Sciatic nerve (tissue), 2 donors: ENCODE results near the gene F13A1. TPM values are rescaled to one million over a fixed set of nuclear protein-coding genes. Genes with fewer than 3 reads are reported as not detected.
A peak's percentile ranks its signal among the peaks of the same experiment; 100 is the strongest.

Experiments used
- ATAC-seq: fragments of 200-7000 bp; cut with Tn5 transposase; one replicate; pipeline ENCODE4 v1.9.1; 2020; ENCODE audit warnings: mild to moderate bottlenecking, moderate library complexity
- DNase-seq: peaks from one replicate; pipeline ENCODE4 v3.0.0-alpha.2; 2020; ENCODE audit warnings: low spot score
- intact Hi-C: fragments of 100-400 bp; cut with DNase I; formaldehyde crosslinking; loops from one replicate; pipeline ENCODE4 v1.14.2; 2022
- total RNA-seq: library from RNA; stranded (reverse); fragmentation: NEBNext Ultra II Directional; extraction: Animal tissue kit (Norgen Biotek cat#: 25700); gene quantifications from one replicate; pipeline ENCODE4 v1.2.1, GENCODE V29; 2021
- donor health status: DM: no; HTN: no; CAD: no.
- donor health status: DM: no; HTN: no; CAD: no.

Gene F13A1
- total RNA-seq, 1 donor from 2014 or later, result 231 TPM

DNA sequence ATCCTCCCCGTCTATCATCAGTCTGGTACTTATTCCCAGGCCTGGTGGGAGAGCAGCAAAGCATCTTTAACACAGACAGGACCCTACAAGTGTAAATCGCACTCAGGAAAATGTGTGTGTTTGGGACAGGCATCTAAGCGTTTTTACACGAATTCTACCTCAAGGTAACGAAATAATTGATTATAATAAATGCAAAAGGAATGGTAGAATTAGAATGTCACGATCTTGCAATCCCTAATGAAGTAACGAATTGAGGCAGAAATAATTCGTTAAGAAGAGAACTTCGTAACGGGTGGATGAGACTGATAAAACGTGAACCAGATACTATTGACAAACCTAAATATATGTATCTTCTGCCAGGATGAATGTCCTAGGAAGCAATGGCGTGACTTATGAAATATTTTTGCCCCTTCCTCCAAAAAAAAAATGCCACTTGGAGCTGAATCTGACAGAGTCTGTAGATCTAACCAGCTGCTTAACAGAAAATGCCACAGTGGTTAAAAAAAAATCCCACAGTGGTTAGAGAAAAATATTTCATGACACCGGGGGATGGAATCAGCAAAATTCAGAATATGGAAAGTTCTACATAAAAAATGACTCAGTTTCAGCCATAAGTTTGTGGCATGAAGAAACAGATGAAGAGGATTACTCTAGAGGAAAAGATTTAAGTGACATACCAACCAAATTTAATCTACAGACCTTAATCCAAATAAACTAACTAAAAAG is 68.7 kb downstream of the F13A1 start:
- DNase-seq, result no peak
- intact Hi-C loops, result no loop called here

DNA sequence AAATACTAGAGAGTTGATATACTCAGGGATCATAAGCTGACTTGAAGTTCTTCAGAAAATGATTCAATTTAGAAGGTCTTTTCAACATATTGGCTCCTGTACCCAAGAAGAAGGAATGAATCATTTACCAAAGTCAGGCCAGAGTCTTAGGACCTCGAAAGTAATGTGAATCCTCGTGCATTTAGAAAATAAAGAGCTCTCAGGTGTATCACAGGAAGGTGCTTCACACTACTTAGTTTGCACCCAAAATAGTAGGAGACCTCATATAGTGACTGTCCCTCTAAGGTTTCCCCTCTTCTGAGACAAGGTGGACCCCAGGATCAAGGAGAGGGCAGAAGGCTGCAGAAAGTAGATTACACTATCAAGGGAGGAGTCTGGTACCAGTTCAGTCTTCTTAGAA is 71.8 kb downstream of the F13A1 start:
- ATAC-seq (no peak), DNase-seq (no peak)
- intact Hi-C loops, result no loop called here

More for the DNA sequence above, 68.7 kb downstream of the F13A1 start:
- no peak for ATAC-seq

DNA sequence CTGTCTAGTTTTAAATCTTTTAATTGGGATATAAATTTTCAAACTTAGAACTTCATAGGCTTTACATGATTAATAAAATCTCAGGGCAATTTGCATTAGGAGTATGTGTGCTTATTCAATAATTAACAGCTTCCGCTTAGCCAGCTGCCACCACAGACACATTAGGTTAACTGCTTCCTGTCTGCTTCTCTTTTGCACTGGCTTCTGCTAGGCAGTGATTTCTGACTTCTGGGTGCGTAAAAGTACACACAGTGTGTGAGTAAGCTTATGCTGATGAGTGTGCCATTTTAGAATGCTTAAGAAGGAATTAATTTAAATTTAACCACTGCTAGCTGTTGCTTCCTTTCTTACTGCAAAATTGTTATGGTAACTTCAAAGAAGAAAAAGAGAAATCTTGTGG is 73.9 kb downstream of the F13A1 start:
- no peak for DNase-seq
- intact Hi-C loops, result no loop called here
- no peak for ATAC-seq

DNA sequence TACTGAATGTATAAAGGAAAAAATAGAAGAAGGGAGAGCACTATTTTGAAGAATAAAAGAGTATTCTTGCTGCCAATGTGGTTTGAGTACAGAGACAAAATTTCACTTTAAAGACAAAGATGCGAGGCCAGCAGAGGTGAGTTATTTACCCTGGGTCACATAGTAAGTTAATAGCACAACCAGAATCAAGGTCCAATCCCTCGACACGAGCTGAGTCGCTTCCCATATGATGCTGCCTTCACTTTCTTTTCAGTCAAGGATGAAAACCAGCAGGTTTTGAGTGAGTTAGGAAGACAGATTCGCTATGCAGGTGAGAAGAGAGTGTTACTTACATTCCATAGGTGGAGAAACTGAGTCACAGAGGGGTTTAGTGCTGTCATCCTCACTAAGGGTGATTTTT is 75.8 kb downstream of the F13A1 start:
- no peak for DNase-seq
- no peak for ATAC-seq
- intact Hi-C loops, result no loop called here

DNA sequence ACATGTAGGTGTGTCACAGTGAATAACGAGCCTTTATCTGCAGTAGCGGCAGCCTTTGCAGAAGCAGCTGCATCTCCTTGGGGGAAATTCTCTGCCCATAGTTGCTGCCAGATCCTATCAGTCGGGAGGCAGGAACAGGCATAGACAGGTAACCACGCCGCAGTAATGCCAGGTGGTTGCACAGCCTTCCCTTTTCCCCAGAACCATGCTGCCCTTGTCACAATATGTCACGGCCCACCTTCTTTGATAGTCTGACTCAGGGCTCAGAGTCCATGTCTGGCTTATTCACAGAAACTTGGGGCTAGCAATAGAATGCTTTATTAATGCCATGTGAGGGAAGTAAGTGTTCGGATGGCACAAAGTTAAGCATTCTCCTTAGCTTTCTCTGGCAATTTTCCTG is 76.6 kb downstream of the F13A1 start:
- no peak for DNase-seq
- intact Hi-C loops, result no loop called here

DNA sequence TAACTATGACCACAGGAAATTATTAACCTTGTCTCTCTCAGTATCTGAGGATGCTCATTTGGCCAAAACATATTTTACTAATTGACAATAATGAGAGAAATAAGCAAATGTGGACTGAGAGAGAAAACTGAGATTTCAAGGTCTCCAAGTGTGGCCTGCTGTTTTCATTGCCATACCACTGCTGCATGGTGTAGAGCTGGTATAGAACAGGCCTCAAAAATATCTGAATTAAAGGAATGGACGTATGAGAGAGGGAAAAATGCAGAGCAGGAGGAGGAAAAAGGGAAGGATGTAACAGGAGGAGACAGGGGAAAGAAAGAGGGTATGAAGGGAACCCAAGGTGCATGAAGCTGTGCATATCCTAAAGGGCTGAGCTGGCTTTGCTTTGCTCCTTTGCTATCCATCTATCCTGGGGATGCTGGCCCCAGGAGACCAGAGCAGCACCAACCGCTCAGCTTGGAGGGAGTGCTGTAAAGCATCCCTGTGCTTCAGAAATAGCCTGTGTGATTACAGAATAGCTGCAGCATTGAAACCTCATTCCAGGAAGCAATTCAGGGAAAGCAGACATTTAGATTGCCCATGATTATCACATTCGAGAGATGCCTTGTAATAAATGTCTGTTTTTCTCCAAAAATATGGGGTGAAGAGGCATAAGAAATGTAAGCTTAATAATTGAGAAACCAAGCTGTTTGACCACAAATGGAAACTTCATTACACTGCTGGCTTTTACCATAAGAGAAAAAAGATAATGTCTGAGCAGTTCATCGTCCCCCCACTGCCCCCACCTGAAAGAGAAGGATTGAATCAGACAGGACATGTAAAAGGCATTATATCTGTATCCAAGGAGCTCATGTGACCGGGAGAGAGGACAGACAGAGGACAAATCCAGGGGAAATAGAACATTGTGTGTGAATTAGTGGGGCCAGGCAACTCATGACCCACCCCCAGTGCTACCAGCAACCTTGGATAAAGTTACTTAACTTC is 80.6 kb downstream of the F13A1 start:
- ATAC-seq (no peak), DNase-seq (no peak)
- intact Hi-C loops, result no loop called here

More for the DNA sequence above, 76.6 kb downstream of the F13A1 start:
- no peak for ATAC-seq

DNA sequence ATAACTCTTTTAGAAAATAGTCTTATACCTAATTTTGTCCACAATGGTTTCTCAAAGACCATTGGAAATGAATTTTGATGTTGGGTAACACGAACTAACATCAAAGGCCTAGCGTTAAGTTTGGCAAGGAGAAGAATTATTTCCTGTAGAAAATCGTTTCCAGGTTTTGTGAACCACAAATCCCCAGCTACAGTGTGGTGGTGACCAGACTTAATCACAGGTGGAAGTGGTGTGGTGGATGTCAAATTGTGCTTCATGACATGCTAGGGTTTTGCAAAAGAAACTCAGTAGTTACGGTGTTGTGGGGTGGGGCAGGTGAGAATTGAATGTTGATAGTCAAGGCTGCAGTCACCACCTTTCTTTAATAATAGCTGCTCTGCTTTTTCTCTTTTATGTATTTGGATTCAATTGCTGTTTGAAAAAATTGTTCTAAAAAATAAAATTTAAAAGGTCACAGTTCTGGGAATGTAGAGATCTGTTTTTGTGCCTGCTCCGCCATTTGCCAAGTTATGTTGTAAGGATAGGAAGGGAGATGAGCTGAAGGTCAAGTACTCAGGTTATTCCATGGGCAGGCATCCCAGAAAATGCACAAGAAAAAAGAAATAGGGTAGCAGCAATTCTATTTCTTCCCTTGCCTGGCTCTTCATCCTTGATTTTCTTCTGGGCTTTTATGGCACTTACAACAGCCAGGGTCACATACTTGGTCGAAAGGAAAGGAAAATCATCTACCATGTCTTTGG is 83.6 kb downstream of the F13A1 start:
- intact Hi-C loops, result no loop called here
- ATAC-seq, result peak; percentile 86
- DNase-seq, result no peak

DNA sequence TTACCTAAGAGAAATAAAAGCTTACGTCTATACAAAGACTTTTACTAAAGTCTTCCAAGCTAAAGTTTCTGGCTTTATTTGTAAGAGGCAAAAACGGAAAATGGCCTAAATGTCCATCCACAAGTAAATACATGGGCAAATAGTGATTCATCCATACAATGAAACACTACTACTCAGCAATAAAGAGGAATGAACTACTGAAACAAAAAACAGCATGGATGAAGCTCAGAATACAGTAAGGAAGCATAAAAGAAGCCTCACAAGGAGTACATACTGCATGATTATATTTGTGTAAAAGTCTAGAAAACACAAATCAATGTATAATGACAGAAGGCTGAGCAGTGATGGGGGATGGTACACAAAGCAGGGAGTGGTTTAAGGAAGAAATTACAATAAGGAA is 84.7 kb downstream of the F13A1 start:
- ATAC-seq, result no peak
- no peak for DNase-seq
- intact Hi-C loops, result no loop called here

DNA sequence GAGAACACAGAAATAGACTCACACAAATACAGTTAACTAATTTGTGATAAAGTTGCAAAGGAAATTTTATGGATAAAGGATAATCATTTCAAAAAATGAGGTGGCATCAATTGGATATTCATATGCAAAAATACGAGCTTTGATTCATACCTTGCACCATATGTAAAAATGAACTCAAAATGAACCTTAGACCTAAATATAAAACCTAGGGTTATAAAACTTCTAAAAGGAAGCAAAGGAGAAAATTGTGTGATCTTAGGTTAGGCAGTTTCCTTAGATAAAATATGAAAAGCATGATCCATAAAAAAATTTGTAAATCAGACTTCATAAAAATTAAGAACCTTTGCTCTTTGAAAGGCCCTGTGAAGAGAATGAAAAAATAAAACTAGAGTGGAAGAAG is 85.5 kb downstream of the F13A1 start:
- intact Hi-C loops, result loop anchor here (5.0 kb wide), 1 partner anchor 297 kb away; no protein-coding TSS in a partner anchor
- no peak for ATAC-seq
- DNase-seq, result no peak

DNA sequence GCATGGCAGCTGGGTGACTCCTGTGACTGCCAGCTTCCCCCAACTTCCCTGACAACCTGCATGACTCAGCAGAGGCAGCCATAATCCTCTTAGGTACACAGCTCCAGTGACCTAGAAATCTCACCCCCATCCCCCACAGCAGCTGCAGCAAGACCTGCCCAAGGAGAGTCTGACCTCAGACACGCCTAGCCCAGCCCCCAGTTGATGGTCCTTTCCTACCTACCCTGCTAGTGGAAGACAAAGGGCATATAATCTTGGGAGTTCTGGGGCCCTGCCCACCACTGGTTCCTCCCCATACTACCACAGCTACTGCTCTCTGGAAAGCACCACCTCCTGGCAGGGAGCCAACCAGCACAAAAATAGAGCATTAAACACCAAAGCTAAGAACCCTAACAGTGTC is 90.2 kb downstream of the F13A1 start:
- DNase-seq, result no peak
- ATAC-seq, result no peak
- intact Hi-C loops, result loop anchor here (5.0 kb wide), 1 partner anchor 302 kb away; no protein-coding TSS in a partner anchor

DNA sequence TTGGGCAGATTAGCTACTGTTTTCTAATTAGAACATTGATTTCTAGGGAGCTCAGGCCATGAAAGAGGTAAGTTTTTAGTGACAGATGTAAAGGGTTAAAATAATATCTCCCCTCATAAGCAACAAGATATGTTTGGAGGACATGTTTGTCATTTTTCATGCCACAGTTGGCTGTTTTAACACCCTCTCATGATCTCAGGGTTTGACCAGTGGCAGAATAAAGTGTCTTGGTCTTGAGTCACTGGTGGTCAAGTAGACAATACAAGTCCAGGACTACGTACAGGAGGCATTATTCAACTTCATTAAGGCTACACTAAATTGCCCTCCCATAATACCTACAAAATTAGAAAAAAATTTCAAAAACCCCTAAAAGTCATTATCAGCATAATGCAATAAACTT is 92.6 kb downstream of the F13A1 start:
- intact Hi-C loops, result no loop called here
- DNase-seq (no peak), ATAC-seq (no peak)

DNA sequence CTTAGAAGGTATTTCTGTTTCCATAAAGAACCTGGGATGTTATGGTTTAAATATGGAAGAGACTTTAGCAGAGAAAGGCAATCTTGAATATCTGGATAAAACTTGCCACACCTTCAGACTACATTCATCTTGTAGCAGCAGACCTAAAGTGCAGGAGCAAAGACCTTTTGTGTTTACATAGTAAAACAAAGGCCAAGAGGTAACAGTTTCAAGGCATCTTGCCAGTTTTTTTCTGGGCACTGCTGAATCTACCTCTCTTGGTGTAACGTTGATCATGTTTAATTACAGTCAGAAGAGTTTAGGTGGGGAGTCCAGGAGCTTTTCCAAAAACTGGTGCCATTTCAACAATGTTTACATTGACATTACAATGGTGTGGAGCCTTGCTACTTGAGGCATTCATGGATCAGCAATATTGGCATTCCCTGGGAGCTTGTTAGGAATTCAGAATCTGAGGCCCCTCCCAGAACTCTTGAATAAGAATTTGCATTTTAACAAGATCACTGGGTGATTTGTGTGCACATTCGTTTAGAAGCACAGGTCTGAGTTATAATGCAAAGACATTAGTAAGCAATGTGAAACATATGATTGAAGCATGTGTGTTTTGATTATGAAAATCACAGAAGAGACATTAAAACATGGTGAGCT is 94.5 kb downstream of the F13A1 start:
- ATAC-seq (no peak), DNase-seq (no peak)
- intact Hi-C loops, result no loop called here

DNA sequence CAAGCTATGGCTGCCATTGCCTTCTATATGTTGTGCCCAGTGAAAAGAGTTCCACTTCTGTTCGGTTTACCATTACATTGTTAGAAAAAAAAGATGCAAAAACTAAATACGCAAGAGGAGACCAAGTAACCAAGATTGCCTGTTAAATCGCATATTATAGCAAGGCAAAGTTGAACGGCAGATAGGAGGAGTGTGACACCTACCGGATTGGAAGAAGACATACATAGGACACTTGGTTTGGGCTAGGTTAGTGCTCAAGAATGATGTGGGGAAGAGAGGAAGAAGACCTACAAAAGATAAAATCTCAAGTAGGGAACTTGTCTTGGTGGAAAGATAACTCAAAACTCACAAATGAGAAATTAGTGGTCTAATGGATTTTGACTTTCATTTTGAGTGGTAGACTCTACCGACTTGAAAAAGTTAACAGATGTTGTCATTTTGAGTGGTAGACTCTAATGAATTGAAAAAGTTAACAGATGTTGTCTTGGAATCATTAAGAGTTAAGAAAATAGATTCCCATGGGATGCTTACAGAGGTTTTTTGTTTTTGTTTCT is 95.5 kb downstream of the F13A1 start:
- no peak for ATAC-seq
- DNase-seq, result no peak
- intact Hi-C loops, result no loop called here

DNA sequence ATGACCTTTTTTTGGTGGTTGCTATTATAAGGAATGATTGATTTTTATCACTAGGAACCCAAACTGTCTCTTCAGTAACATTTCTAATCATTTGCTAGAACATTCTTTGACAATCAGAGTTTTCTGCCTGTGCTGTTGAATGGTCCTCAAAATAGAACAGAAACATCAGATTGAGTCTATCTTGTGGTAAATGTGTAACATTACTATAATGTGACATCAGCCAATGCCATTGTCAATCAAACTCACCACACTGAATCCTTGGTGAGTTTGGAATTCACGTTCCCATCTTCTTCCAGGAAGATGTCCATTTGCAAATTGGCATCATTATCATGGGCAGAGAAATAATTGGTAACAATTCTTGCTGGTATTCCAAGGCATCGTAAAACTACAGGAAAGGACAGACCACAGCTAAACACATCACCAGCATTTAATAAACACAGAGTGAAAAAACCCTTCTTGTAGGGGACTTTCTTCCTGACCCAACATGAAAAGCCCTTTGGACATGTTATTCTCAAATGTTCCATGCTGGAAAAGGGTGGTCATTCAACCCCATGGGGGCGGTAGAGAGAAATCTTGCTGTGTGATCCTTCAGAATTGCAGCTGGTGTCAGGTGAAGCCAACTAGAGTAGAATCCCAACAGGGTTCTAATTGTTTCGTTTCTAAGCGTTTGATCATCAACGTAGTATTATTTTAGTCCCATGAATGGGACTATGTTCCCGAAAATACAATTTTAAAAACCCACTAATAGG is 98.5 kb downstream of the F13A1 start:
- ATAC-seq (no peak), DNase-seq (no peak)
- intact Hi-C loops, result no loop called here

DNA sequence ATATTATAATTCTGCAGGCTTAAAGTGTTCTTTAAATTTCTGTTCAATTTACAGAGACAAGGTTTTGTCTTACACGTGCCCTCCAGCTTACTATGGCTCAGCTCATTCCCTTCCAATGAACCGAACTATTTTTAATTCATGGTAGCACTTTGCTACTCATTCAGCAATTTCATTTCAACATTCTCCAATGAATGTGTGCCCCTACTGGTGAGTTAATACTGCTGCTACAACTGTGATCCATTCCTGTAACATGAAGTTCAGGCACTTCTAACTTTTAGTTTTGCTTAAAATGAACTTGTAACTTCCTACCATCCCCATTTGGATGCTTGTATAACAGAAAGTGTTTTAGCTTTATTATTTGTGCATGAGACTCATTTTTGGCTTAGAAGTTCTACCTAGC is 99.7 kb downstream of the F13A1 start:
- intact Hi-C loops, result no loop called here
- no peak for ATAC-seq
- no peak for DNase-seq

DNA sequence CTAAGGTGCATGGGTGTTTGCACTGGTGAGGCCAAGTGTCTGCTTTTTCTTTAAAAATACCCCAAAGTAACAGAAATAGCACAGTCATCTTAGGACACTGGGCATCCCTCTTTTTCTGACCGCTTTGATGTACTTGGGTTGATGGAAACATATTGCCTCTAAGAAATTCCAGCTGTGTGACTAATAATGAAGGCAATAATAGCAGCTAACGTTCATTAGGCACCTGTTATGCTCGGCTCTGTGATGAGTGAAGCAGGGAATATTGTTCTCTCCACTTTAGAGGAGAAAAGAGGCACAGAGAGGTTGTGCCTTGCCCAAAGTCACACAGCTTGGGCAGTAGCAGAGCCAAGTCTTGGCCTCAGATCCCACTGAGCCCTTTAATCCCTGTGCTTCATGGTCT is 100.7 kb downstream of the F13A1 start:
- no peak for DNase-seq
- intact Hi-C loops, result no loop called here
- no peak for ATAC-seq

DNA sequence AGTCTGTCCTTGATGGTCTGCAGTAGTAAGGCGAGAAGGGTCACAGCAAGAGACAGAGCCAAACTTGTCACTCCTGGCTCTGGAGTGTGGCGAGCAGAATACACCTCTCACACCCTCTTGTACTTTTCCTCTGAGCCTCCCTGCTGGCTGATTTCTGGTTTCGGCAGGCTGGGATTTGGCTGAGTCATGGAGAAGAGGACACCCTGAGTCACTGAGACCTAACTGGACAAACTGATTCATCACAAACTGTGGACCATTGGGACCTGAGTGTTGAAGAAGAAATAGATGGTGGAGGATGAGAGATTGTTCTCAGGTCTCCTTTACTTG is 101.7 kb downstream of the F13A1 start:
- intact Hi-C loops, result no loop called here
- DNase-seq (no peak), ATAC-seq (peak; percentile 68)
